Liver (tissue), 3 donors: ENCODE measurements around the gene OR7A10.
A peak's percentile ranks its signal among the peaks of the same experiment; 100 is the strongest.

ENCODE experiments used
- ATF3 ChIP-seq: IDR thresholded peaks from 2 replicates; pipeline ENCODE4 v1.6.1; 2016; ENCODE audit warnings: antibody characterized with exemption
- CTCF ChIP-seq: fragments of 150-350 bp; IDR thresholded peaks from 2 replicates; pipeline ENCODE4 v1.5.1; 2017; ENCODE audit warnings: improper control_type of control experiment, low read depth, low read length; ENCODE audit not compliant: missing input control
- GABPA ChIP-seq, 2 donors: IDR thresholded peaks in 1 of 2; conservative IDR thresholded peaks in 1 of 2; 2 replicates each; pipeline ENCODE4 v1.6.1; 2016; ENCODE audit warnings: antibody characterized with exemption in 2 of 2, mild to moderate bottlenecking in 1 of 2, moderate library complexity in 1 of 2
- NR2F2 ChIP-seq: IDR thresholded peaks from 2 replicates; pipeline ENCODE4 v1.6.1; 2016; ENCODE audit warnings: antibody characterized with exemption
- RAD21 ChIP-seq, 2 donors: IDR thresholded peaks; 2 replicates each; pipeline ENCODE4 v1.6.1; 2016; ENCODE audit warnings: antibody characterized with exemption in 2 of 2, mild to moderate bottlenecking in 2 of 2
- REST ChIP-seq: IDR thresholded peaks from 2 replicates; pipeline ENCODE4 v1.6.1; 2016; ENCODE audit warnings: antibody characterized with exemption, mild to moderate bottlenecking
- RXRA ChIP-seq, 2 donors: IDR thresholded peaks; 2 replicates each; pipeline ENCODE4 v1.6.1; 2017 to 2018; ENCODE audit warnings: antibody characterized with exemption in 2 of 2, mild to moderate bottlenecking in 1 of 2
- SP1 ChIP-seq: IDR thresholded peaks from 2 replicates; pipeline ENCODE4 v1.6.1; 2018; ENCODE audit warnings: antibody characterized with exemption, mild to moderate bottlenecking
- TAF1 ChIP-seq: conservative IDR thresholded peaks from 2 replicates; pipeline ENCODE4 v1.6.1; 2016; ENCODE audit warnings: antibody characterized with exemption, mild to moderate bottlenecking
- YY1 ChIP-seq: IDR thresholded peaks from 2 replicates; pipeline ENCODE4 v1.6.1; 2016; ENCODE audit warnings: antibody characterized with exemption, mild to moderate bottlenecking
- ZBTB33 ChIP-seq: IDR thresholded peaks from 2 replicates; pipeline ENCODE4 v1.6.1; 2016; ENCODE audit warnings: antibody characterized with exemption
- TF ChIP-seq, protein P1 (sequence below): IDR thresholded peaks from 2 replicates; pipeline ENCODE4 v1.6.1; 2016; ENCODE audit warnings: antibody characterized with exemption
- donor health status: healthy.
- donor health status: healthy.

DNA sequence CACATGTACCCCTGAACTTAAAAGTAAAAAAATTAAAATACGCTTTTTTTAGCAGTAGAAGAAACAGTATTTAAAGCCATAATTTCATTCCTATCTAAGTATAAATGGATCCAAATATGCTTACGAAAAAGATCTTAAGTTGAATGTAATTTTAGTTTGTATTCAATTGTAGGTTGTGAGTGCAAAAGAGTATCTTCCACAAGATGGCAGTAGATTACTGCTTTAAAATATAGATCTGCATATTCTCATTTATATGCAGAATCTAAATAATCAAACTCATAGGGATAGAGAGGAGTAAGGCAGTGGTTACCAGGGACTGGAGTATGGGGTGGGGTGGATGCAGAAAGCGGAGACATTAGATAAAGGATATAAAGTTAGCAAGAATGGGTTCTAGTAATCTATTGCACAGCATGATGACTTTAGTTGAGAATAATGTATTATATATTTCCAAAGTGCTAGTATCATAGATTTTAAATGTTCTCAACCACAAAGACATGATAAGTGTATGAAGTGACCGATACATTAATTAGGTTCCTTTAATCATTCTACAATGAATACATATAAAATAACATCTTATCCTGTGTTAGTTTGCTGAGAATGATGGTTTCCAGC is 23.0 kb upstream of the OR7A10 start:
- TF ChIP-seq CTCF (peak; percentile 18), GABPA (IDR thresholded peaks at IDR 0.05 in 1 of 2, conservative IDR thresholded peaks at IDR 0.05 in 1 of 2) (no peak), RAD21 (IDR thresholded peaks at IDR 0.05) (peak; percentile 57 to 66), REST (no peak), SP1 (no peak), YY1 (no peak), TAF1 (no peak), ZBTB33 (no peak), RXRA (IDR thresholded peaks at IDR 0.05) (no peak), ATF3 (no peak), NR2F2 (no peak)
- TF ChIP-seq, protein P1, sequence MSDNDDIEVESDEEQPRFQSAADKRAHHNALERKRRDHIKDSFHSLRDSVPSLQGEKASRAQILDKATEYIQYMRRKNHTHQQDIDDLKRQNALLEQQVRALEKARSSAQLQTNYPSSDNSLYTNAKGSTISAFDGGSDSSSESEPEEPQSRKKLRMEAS = no peak
